ENCODE results near the gene ARMC8.

The ARMC8 gene

DNA sequence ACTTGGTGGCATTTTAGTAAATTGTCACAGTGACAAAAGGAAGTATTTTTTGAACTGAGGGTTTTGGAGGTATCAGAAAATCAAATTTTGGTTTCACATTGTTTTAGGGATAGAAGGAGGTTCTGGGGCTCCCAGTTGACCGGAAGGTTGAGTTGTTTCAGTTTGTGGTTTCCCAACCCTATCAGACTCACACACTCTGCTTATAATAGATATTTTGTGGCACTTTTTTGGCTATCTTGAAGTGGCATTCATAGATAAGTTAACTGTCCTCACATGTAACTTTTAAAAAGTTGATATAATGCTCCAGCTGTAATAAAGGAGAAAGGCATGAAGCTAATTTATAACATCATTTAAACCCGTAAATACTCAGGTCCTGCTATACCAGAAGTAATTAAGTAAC is 12.8 kb downstream of the ARMC8 start:
- DNase-seq (ENCODE audit: low read depth in 2 of 2) = no peak

DNA sequence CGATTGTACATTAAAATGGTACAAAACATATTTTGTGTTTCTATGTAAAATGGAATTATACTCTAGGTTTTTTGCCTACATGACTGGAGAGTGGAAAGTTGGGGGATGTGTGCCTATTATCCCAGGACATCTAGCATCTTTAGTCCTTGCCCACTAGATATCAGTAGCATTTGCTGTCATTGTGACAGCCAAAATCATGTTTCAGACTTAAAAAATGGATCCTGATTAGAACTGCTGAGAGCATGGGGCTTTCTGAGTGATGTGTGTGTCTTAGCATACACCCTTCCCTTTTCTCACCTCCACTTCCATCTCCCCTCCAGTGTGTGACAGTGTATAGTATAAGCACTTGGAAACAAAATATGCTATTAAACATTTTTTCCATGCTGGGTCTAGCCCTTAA is 13.3 kb downstream of the ARMC8 start:
- no peak for DNase-seq (ENCODE audit: low read depth in 2 of 2)

DNA sequence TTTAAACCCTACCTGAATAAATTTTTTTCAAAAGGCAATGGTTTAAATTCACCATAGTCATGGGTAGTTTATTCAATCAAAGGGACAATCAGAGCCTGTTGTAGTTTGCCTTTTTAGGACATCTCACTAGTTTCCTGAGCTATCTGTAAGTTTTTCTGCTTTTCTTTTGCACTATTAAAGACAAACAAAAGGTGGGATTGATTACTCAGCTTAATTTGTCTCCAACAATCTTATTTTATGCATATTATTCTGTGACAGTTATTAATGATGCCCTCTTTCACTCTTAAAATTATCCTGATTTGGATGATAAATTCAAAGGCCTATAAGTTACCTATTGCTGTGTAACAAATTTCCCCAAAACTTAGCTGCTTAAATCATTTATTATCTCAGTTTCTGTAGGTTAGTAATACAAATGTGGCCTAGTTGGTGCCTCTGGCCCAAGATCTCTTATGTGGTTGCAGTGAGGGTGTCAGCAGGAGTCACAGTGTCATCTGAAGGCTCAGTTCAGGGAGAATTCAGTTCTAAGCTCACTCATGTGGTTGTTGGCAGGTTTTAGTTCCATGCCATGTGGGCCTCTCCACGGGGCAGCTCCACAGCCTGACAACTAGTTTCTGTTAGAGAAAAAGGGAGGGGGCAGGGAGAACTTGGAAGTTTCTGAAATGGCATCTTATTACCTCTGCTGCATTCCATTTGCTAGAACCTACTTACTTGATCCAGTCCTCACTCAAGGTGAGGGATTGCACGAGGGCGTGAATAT is 16.0 kb downstream of the ARMC8 start:
- no peak for DNase-seq (ENCODE audit: low read depth in 2 of 2)

DNA sequence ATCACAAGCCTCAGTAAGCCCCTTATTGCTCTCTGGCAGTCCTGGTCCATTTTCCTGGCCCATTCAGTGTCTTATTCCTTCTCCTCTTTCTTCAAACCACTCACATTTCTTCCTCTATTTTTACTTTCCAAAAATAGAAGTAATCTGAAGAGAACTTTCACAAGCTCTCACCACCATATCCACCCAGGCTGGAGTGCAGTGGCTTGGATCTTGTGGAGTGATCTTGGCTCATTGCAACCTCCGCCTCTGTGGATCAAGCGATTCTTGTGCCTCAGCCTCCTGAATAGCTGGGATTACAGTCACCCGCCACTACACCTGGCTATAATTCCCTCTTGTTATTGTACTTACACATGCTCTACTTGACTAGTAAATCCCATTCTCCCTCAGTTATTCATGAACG is 16.8 kb downstream of the ARMC8 start:
- no peak for DNase-seq (ENCODE audit: low read depth in 2 of 2)

DNA sequence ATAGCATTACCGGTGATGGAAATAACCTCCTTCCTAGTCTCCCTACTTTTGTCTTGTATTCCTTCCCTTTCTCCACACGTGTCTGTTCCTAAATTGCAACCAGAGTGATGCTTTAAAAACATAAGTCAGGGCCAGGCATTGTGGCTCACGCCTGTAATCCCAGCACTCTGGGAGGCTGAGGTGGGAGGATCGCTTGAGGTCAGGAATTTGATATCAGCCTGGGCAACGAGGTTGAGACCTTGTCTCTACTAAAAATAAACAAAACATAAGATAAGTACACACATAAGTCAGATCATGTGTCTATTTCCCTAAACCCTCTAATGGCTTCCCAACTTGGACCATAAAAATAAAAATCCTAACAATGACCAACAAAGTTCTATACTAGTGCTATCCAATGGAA is 18.4 kb downstream of the ARMC8 start:
- DNase-seq (ENCODE audit: low read depth in 2 of 2) = no peak

DNA sequence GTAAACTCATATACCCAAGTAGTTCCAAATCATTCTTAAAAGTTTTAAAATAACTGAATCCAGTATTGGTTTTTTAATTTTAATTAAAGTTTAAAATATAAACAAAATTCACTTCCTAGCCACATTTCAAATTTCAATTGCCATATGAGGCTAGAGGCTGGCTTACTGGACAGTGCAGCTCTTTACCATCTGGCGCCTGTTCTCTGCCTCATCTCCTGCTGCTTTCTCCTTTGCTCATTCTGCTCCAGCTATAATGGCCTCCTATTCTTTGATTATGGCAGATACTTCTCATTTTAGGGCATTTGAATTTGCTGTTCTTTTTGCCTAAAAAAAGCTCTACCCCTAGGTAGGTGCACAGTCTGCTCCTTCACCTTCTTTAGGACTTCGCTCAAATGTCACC is 19.1 kb downstream of the ARMC8 start:
- no peak for DNase-seq (ENCODE audit: low read depth in 2 of 2)

DNA sequence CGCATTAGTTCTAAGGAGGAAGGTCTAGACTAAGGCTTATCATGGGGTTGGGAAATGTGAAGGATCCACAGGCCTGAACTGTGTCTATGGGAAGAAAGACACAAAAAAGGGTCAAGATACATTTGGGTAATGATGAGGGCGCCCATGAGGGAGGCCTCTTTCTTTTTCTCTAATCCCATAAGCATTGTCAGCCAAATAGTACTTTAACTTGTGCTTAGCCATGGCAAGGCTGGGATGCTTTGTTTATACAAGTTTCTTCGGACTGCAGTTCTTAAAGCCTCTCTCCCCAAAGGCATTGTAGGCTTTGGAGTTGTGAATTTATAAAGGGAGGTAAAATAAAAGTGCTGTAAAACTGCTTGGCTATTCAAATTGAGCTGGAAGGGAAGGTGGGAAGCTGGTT is 23.4 kb downstream of the ARMC8 start:
- no peak for DNase-seq (ENCODE audit: low read depth in 2 of 2)

DNA sequence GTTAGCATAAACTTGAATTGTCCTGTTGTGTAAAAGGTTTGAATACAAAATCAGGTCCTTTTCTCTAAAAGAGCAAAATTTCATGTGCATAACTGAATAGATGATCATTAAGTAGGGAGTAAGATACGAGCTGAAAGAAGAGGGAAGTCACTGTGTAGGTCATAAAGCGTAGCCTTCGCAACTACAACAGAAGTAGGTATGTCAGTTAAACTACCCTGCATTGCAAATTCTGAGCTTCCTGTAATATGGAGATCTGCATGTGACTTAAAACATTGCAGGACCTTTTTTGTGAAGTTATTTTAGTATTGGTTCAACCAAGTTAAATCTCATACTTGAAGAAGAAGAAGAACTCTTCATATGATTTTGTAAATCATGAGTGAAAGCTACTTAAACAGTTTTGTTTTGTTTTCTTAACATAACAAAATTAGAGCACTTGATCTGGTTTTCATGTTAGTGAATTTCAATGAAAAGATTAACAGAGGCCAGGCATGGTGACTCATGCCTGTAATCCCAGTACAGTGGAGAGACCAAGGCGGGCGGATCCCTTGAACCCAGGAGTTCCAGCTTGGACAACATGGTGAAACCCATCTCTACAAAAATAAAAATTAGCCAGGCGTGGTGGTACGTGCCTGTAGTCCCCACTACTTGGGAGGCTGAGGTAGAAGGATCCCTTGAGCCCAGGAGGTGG is 26.4 kb downstream of the ARMC8 start:
- no peak for DNase-seq (ENCODE audit: low read depth in 2 of 2)

DNA sequence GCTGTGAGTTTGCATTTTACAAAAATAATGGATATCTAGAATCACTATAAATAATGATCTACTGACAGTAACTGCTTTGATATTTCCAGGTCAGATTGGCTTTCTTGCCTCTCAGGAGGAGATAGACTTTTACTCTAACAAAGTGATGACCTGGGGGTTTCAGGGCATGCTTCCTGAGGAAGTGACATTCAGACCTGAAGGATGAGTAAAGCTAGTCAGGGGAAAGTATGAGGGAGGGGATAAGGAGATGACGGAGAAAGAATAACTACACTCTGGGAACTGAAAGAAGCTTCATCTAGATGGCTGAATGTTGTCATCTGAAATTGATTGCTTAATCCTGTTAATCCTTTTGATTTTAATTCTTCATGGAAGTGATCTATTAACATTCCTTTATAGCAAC is 32.2 kb downstream of the ARMC8 start:
- DNase-seq (ENCODE audit: low read depth in 2 of 2) = no peak

DNA sequence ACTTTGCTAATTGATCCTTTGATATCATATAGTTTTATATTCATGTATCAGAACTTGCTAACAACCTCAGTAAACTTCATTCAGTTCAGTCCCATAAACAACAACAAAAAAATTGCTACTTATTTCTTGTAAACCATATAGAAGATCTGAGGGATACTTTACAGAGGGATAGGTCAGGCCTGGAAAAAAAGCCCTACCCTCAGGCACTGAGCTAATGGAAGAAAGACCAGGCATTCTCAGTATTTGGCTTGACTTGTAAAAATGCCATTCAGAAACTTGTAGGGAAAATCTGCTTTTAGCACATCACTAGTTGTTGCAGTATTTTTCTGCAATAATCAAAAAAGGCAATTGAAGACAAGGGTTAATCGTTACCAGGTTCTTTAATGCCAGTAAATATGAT is 33.1 kb downstream of the ARMC8 start:
- DNase-seq (ENCODE audit: low read depth in 2 of 2) = no peak

DNA sequence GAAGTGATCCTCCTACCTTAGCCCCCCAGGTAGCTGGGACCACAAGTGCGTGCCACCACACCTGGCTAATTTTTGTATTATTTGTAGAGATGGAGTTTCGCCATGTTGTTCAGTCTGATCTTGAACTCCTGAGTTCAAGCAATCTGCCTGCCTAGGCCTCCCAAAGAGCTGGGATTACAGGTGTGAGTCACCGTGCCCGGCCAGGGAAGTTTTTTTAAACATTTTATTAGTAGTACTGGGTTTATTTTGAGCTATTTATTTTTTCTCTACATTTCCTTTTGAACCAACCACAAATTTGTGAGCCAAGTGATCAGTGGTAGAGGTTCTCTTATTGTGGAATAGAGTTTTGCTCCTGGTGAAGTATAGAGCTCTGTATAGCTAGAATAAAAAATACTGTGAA is 33.7 kb downstream of the ARMC8 start:
- DNase-seq (ENCODE audit: low read depth in 2 of 2) = no peak

DNA sequence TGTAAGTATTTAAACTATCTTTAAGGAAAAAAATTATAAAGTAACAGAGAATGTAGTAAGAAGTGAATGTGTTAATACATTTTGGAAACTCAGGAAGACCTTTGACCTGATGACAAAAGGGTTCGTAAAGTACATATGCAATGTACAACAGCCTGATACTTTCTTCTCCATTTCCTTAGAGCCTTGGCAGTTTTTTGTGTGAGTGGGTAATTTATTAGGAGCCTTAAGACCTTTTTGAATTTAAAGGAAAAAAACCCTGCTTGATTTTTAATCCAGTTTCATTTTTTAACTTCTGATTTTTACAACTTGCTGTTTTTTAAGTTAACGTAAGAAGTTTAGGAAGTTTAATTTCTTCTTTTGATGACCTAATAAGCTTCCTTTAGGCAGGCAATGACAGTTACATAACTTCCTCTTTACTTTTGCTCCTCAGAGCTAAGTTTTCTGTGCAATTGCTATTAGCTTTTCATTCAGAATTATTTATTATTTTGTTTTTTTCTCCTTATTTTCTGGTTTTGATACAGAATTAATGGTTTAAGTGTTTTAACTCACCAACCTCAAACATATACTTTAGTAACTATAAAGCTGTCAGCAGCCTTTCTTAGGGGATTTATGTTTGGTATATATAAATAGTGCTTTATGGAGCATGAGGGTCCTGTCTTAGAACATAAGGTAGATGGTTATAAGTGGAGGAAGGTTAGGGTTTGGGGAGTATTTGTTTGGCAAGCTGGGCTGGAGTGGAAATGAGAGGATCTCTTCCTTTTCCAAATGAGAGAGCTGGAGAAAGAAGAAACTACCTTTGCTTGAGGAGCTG is 35.2 kb downstream of the ARMC8 start:
- no peak for DNase-seq (ENCODE audit: low read depth in 2 of 2)

DNA sequence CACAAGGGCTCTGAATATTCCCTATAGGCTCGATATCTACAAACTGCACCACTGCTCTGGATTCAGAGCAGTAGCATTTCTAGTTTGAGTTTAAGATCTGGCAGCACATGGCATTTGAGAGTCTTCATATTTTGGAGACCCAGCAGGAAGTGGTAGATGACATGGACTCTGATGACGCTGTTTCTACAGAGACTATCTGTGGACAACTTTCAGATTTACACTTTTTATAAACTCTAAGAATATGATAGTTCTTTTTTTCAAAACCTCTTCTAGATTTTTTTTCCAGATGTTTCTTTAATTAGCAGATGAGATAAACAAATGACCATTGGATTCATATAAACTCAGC is 35.8 kb downstream of the ARMC8 start:
- DNase-seq (ENCODE audit: low read depth in 2 of 2) = no peak

DNA sequence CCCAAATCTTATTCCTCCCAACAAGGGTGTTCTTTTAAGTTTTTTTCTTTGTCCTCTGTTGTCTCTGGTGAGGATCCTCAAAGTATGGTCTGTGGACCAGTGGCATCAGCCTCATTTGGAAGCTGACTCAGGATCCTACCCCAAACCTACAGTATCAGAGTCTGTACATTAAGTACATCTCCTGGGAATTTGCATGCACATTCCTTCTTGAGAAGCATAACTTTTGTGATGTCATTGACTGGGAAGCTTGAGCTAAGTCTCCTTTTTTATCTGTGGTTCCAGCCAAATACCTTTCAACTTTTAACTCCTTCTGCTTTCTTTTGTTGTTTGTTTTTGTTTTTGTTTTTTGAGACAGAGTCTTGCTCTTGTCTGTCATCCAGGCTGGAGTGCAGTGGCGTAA is 40.5 kb downstream of the ARMC8 start:
- no peak for DNase-seq (ENCODE audit: low read depth in 2 of 2)

DNA sequence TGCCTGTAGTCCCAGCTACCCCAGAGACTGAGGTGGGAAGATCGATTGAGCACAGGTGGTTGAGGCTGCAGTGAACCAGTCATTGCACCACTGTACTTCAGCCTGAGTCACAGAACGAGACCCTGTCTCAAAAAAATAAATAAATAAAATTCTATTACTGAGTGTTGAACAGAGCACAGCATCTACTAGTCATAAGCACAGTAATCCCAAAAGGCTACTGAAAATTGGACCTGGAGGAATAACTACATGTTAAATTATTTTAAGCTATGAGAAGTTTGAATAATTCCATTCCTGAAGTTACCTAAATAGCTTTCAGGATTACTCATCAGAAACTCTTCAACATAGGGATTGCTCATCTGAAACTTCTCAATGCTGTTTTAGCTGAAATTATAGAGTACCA is 43.4 kb downstream of the ARMC8 start:
- DNase-seq (ENCODE audit: low read depth in 2 of 2) = no peak

DNA sequence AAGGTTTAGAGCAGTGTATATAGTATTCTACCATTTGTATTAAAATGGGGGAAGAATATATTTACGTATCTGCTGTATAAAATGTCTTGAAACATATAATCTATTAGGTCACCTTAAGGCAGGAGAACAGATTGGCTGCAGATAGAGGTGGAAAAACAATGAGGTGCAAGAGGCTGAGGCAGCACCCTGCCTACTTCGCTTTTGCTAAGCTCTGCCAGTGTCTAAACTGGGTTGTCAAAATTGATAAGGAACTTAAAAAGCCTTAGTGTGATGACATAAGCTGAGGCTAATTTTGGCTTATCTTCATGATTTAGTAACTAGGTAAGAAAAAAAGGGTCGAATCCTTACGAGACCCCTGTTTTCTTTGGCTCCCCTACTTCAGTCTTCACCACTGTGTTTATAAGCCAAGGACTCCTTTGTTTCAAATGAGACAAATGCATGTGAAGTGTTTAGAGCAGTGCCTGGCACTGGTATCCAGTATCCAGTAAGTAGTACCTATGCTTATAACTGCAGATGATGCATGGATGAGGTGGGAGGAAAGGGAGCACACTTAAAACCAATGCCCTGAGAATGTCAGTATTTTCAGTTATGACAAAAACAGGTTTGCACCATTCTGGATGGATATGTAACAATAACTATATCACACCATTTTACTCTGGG is 45.7 kb downstream of the ARMC8 start:
- DNase-seq (ENCODE audit: low read depth in 2 of 2) = no peak

DNA sequence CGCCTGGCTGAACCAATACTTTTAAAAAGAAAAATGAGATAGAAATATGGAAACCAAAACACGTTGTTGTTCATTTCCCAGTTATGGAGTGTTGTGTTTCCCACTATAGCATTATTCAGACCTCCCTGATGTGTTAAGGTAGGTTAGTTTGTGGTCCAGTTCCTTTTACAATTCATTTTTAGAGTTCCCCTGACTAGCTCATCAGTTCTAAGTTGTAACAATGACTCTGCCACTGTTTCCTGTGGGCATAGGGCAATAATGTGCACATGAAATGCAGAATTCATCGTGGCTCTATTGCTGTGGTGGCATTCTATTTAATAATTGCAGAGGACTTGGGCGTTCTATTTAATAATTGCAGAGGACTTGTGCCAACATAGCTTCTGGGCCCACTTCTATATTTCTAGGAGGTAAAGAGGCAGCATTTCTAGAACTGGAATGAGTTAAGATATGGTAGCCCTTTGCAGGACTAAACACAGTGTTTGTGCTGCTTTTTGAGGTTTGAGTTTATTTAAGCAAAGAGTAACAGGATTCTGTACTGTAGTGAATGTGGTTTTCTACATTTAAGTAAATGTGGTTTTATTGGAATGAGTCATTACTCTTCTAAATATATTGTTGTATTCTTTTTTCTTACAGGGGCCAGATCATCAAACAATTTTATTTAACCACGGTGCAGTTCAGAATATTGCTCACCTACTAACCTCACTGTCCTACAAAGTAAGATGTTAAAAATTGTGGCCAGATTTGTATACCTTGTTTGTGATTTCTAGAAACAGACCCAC is 47.5 kb downstream of the ARMC8 start:
- DNase-seq (ENCODE audit: low read depth in 2 of 2) = no peak

DNA sequence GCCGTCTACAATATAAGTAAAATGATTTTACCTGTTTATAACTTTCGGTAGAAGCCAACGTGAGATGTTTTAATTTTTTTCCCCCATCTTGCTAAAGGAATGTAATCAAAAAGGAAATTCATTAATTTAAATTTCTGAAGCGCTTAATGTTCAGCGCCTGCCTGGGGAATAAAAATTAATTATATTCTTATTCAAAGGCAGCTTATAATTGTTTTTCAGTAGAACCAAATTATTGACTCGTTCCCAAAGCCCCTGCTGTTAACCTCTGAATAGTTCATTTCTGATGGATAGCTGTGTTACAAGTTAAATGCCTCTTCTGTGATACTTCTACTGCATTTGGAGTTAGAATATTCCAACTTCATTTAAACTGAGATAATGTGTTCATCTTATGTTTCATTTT is 51.6 kb downstream of the ARMC8 start:
- no peak for DNase-seq (ENCODE audit: low read depth in 2 of 2)

DNA sequence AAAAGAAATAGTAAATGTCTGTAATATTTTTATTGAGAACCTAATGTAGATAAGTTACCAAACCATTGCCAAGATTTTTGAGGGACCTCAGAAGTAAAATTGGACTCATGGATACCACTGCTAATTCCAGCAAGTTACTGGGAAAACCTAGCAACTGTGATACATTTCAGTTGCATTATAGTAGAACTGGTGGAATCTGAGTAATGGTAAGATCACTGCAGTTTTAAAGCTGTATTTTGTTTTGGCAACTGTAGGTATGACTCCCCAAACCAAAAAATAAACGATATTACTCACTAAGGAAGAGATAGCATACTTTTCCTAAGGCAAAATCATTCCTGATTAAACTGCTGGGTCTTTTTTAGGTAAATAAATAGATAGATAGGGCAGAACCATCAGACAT is 54.0 kb downstream of the ARMC8 start:
- no peak for DNase-seq (ENCODE audit: low read depth in 2 of 2)

DNA sequence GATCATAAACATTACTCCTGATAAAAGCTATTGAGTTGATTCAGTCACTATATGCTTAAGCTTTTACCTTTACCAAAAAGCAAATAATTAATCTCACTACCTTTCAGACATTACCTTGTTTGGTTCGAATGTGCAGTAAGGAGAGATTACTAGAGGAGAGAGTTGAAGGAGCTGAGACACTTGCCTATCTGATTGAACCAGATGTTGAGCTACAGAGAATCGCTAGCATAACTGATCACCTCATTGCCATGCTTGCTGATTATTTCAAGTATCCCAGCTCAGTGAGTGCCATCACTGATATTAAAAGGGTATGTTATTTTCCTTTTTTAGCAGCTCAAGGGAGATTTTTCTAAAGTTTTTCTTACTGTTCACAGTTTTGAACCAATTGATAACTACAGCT is 54.6 kb downstream of the ARMC8 start:
- no peak for DNase-seq (ENCODE audit: low read depth in 2 of 2)

DNA sequence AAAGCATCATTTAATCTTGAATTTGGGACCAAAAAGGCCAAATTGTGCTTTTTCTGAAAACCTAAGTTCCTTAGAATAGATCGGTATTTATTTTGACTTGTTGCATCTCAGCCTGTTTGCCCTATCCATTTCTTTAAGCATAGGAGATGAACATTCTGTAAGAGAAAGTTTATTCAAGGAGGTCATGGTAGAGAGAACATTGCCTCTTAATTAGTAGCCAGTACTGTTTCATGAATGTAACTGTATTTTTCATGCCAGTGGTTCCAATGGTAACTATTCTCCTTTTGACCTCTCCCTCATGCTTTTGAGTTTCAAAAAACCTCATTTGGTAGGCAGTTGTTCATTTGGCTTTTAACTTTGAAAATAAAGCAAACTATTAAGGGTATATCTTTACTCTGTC is 55.4 kb downstream of the ARMC8 start:
- no peak for DNase-seq (ENCODE audit: low read depth in 2 of 2)

DNA sequence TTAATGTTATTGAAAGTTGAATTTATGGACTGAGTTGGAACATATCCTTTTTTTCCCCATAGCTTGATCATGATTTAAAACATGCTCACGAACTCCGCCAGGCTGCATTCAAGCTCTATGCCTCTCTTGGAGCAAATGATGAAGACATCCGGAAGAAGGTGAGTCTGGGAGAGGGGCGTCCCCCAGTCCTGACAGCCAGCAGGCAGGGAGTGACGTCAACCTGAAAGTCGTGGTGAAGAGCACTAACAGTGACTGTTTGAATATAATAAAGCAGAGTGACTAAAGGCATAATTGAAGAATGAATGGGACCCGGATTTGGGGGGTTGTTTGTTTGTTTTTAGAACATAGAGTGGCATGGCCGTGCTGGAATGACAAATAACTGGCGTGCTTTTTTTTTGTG is 57.9 kb downstream of the ARMC8 start:
- no peak for DNase-seq (ENCODE audit: low read depth in 2 of 2)
